Right ventricle myocardium inferior (tissue), 1 donor: ENCODE data around the gene DNASE2B. TPM values are rescaled to one million over a fixed set of nuclear protein-coding genes. Genes with fewer than 3 reads are reported as not detected.

Source experiments
- ATAC-seq: fragments of 200-7000 bp; cut with Tn5 transposase; one replicate; pipeline ENCODE4 v1.9.1; 2020; ENCODE audit warnings: mild to moderate bottlenecking, moderate library complexity
- DNase-seq: peaks from one replicate; pipeline ENCODE4 v3.0.0; 2021; ENCODE audit errors: missing footprints
- intact Hi-C: fragments of 100-400 bp; cut with DNase I; formaldehyde crosslinking; loops from one replicate; pipeline ENCODE4 v1.11.0; 2022
- long read RNA-seq: library from polyadenylated mRNA; unstranded; transcript quantifications from one replicate; pipeline ENCODE4 v2.0.0, GENCODE V29; 2021
- total RNA-seq: library from RNA; stranded (reverse); fragmentation: NEBNext Ultra II Directional; extraction: Animal tissue kit (Norgen Biotek cat#: 25700); gene quantifications from one replicate; pipeline ENCODE4 v1.2.1, GENCODE V29; 2021
- donor health status: DM: no; HTN: yes; CAD: no; lungs with severe emphysema.

Gene DNASE2B, protein sequence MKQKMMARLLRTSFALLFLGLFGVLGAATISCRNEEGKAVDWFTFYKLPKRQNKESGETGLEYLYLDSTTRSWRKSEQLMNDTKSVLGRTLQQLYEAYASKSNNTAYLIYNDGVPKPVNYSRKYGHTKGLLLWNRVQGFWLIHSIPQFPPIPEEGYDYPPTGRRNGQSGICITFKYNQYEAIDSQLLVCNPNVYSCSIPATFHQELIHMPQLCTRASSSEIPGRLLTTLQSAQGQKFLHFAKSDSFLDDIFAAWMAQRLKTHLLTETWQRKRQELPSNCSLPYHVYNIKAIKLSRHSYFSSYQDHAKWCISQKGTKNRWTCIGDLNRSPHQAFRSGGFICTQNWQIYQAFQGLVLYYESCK
- not detected for total RNA-seq
- long read RNA-seq = 0 reads

GRCh38 chr1:84398175-84399155, at the start of gene DNASE2B:
Gene DNASE2B, plus strand, starts transcription at chr1:84398484. Its CDS starts 81 bp downstream, at chr1:84398565.
- ATAC-seq = no peak
- DNase-seq = no peak
- intact Hi-C loops = no loop called here

GRCh38 chr1:84348759-84349158, 49.5 kb upstream of the DNASE2B start:
- intact Hi-C loops = no loop called here
- ATAC-seq (no peak), DNase-seq (no peak)

- DNase-seq (no peak), ATAC-seq (no peak)
- intact Hi-C loops = no loop called here
Observed at GRCh38 chr1:84350104-84350503, 48.2 kb upstream of the DNASE2B start.

DNA sequence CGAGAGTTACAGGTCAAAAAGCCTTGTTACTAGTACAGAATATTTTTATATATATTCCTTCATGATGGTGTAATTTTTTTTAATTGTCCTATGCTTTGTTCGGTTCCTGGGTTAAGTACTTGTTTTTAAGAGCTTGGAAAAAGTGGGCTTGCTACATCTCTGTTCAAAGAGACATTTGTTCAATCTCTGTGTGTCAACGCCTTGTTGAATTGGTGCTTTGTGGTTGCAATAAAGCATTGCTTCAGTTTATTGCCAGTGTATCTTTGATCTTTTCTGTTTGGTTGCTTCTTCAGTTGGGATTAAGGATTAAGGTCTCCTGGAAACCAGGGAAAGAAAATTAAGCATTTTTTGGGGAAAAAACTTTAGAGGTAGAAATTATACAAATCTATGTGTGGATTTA, 47.7 kb upstream of the DNASE2B start:
- intact Hi-C loops = no loop called here
- DNase-seq = no peak
- no peak for ATAC-seq

GRCh38 chr1:84352298-84353106, 45.8 kb upstream of the DNASE2B start:
- no peak for ATAC-seq
- intact Hi-C loops = no loop called here

DNA sequence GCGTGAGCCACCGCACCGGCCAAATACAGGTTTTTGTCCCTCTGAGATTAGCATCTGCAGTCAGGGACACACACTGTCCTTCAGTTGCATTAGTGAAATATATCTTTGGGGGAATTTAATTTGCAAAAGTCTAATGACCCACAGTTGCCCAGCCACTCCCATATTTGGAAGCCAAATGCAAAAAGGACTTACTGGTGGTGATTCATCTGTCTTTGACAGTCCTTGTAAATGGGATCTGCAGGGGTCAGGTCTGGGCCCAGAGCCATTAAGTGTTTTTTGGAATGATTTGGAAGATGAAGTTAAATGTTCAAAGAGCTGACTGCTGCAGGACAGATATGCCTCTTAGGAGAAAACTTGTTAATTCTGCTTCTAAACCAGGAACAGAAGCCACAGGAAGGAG, 44.6 kb upstream of the DNASE2B start:
- intact Hi-C loops = no loop called here
- ATAC-seq = no peak
- no peak for DNase-seq

More at GRCh38 chr1:84352298-84353106, 45.8 kb upstream of the DNASE2B start:
- DNase-seq = no peak

DNA sequence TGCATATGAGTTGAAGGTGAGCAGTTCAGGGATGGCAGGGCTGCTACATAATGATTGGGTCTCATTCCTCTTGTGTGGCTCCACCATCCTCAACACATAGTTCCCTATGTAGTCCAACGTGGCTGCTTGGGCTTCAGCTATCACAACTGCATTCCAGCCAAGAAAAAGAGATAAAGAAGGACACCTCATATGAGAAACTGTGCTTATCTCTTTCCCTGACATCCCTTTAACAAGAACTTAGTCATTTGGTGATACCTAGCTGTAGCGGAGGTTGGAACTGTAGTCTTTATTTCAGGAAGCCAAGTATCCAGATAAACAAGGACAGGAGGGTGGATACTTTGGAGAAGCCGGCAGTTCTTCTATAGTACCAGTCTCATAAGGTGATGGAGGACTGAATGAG, 42.7 kb upstream of the DNASE2B start:
- no peak for ATAC-seq
- no peak for DNase-seq
- intact Hi-C loops = no loop called here

DNA sequence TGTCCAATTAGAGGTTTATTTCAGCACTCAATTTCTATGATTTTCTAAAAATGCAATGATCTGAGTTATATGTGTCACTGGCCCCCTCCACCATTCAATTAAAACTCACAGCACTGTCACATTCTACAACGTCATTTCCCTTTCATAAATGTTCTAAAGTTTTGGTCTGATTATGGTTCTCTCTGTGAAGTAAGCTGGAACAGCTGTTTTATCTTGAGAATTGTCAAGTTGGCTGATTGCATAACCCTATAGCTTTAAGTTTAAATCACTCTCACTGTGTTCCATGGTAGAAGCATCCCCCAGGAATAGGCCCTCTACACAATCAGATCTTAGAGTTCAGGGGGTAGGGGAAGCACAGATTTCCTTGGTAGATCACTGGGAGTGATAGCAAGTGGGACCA, 41.4 kb upstream of the DNASE2B start:
- DNase-seq = no peak
- intact Hi-C loops = no loop called here
- no peak for ATAC-seq

GRCh38 chr1:84358695-84359094, 39.6 kb upstream of the DNASE2B start:
- intact Hi-C loops = no loop called here
- no peak for DNase-seq
- ATAC-seq = no peak

- ATAC-seq (no peak), DNase-seq (no peak)
- intact Hi-C loops = no loop called here
Observed at GRCh38 chr1:84360316-84360715, 38.0 kb upstream of the DNASE2B start.

DNA sequence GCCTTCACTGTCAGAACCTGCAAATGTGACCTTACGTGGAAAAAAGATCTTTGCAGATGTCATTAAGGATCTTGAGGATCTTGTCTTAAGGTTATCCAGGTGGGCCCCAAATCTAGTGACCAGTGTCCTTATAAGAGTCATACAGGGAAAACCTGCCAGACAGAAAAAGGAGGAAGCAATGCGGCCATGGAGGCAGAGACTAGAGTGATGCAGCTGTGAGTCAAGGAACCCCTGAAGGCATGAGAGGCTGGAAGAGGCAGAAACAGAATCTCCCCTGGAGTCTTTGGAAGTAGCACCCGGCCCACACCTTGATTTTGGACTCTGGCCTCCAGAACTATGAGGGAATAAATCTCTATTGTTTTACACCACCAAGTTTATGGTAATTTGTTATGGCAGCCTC, 36.5 kb upstream of the DNASE2B start:
- DNase-seq (no peak), ATAC-seq (no peak)
- intact Hi-C loops = no loop called here

- intact Hi-C loops = no loop called here
- DNase-seq (no peak), ATAC-seq (no peak)
Observed at GRCh38 chr1:84363019-84363418, 35.3 kb upstream of the DNASE2B start.

- intact Hi-C loops = no loop called here
- DNase-seq (no peak), ATAC-seq (no peak)
Observed at GRCh38 chr1:84363622-84364021, 34.7 kb upstream of the DNASE2B start.

DNA sequence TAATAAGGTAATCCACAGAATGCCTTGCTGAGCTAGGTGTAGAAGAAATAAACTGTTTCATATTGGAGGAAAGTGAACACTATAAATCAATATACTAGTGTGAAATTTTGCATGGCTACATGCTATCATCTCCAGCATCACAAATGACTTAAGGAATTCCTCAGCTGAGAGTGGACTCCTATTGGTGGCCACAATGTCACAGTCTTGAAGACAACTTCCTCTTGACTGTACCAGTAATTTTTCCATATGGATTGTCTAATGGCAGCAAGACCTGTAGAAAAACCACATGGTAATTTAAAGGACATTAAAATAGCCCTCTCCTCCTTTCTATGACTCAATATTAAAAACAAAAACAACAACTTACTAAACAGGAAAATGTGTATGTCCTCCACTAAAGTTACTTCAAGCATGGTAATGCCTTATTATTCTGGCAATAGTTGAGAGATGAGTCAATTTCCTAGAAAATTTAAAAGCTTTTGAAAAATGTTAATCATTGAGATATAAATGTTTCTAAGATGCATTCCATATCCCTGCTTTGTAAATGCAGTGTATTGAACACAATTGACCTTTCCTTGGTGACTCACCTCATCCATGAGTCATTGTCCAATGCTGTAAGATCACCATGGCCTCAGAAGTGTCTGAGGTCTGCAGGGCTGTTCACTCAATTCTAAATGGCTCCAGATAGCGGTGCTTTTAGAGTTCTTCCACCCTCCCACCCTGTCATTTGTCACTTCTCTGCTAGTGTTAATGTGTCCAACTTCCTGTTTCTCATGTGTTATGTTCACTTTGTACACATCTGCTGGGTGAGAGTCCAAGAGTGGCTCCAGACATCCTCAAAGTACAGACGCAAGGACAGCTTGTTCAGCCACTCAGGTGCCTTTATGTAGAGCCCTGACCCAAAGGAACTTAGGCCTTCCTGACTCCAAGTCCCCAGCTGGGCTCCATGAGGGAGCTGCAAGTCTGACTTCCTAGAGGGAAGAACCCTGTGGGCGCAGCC, 32.8 kb upstream of the DNASE2B start:
- no peak for ATAC-seq
- intact Hi-C loops = no loop called here

DNA sequence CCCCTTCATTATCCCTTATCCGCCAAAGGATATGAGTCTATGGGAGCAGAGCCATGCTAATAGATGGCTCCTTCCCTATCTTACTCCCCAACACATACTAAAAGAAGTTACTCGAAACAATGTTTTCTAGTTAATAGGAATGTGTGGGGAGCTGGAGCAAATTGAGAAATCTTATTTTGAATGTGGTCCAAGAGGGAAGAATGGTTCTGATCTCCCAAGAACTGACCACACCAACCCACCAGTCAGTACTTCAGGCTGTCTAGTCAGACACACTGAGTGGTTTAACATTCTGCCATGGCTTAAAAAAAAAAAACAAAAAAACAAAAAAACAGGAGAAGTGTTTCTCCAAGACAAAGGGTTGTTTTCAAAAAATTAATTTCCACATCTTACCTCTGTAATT, 31.5 kb upstream of the DNASE2B start:
- intact Hi-C loops = no loop called here
- DNase-seq = no peak

More for the DNA sequence above, 32.8 kb upstream of the DNASE2B start:
- DNase-seq = no peak

DNA sequence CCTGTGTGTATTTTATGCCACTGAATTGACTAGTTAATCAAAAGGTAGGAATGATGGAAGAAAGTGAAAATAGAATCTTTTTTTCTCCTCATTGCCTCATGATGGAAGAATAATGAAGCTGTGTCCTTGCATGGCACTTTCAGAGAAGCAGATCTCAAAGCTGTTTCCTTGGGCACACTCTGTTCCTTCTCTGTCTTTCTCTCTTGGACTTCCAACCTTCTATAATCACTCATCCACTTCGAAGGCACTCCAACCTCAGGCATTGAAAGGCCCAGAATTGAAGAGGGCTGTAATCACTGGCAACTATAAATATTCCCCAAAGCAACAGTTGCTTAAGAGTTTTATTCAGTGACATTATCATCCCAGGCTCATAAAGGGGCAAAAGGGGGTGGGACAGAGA, 31.1 kb upstream of the DNASE2B start:
- DNase-seq (no peak), ATAC-seq (no peak)
- intact Hi-C loops = no loop called here

More for the DNA sequence above, 31.5 kb upstream of the DNASE2B start:
- no peak for ATAC-seq

GRCh38 chr1:84368441-84368840, 29.8 kb upstream of the DNASE2B start:
- no peak for ATAC-seq
- DNase-seq = no peak
- intact Hi-C loops = no loop called here

DNA sequence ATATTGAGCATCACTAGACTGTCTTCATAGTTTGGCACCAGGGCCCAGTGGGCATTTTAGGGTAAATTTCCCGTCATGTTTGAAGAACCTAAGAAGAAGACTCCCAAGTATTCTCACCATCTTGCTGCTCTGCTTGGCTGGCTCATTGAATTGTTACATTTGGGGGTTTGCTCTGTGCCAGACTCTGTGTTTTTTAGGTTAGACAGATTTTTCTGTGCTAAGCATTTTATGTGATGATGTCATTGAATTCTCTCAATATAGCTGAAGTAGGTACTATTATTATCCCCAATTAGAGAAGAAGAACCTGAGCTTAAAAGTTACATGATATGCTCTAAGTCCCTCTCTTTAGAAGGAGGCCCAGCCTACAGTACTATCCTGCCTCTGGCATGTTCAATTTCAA, 28.0 kb upstream of the DNASE2B start:
- intact Hi-C loops = no loop called here
- no peak for DNase-seq
- ATAC-seq = no peak
